GM18520 (cell line): ENCODE measurements around the gene NPRL2.
A peak's percentile ranks its signal among the peaks of the same experiment; 100 is the strongest.

ENCODE experiments used
- ATAC-seq: cut with Tn5 transposase; IDR thresholded peaks from one replicate; pipeline ENCODE4 v1.9.1; 2021; ENCODE audit not compliant: unreplicated experiment

The NPRL2 gene

DNA sequence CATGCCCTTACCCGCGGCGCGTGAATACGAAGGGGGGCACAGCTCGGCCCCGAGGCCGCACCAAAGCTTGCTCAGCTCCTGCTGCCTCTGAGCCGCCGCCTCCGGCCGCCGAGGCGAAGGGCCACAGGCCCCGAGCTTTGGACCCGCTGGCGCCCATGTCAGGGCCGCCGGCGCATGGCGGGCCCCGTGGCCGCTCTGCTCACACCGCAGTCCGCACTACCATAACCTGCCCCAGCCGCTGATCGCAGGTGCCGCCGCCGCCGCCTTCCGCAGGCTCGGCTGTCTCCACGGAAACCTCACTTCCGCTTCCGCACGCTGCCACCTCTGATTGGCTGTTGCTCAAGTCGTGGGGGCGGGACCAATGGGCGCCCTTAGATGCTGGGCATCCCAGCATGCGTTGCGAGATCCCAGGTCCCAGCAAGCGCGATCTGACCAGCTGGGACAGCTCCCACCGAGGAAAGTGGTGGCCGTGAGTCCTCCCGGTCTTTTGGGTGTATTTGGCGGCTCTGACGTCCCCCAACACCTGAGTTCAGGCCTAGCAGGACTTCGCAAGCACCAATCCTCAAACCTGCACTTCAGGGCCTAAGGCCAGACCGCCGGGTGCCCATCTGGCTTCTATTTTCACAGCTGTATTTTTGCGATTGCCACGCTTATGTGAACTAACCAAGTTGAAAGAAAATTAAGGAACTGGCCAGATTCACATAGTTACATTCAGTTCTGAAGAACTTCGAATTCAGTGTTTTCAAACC, 22.5 kb downstream of the NPRL2 start, which contains the start of gene TUSC2:
TSS of gene TUSC2 (minus strand) at position 281 of the 749 bp plus-strand sequence. CDS start at position 157, 124 bp downstream.
- ATAC-seq, result peak; percentile 76

GRCh38 chr3:50327129-50327528, 23.4 kb downstream of the NPRL2 start:
- no peak for ATAC-seq

- no peak for ATAC-seq
These were observed 24.4 kb downstream of the NPRL2 start for GRCh38 chr3:50326182-50326541.

- no peak for ATAC-seq
These were observed 24.9 kb downstream of the NPRL2 start for GRCh38 chr3:50325497-50326181.

DNA sequence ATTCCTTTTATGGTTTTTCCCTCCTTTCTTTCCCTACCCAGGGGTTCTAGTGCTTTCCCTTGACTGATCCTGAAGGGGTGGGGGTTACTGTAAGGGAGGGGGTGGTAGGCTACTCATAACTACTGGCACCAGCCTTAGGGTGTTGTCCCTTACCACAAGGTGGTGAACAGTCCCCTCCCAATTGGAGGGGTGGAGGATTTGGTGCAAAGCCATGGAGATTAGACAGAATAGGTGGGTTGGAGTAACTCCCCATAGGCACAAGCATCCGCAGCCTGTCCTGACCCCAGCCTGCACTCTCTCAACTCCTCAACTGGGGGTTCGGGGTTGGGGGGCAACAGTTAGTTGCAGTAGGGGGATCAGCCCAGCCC, 25.5 kb downstream of the NPRL2 start:
- ATAC-seq, result no peak

GRCh38 chr3:50324351-50325112, 26.0 kb downstream of the NPRL2 start:
- ATAC-seq, result no peak

DNA sequence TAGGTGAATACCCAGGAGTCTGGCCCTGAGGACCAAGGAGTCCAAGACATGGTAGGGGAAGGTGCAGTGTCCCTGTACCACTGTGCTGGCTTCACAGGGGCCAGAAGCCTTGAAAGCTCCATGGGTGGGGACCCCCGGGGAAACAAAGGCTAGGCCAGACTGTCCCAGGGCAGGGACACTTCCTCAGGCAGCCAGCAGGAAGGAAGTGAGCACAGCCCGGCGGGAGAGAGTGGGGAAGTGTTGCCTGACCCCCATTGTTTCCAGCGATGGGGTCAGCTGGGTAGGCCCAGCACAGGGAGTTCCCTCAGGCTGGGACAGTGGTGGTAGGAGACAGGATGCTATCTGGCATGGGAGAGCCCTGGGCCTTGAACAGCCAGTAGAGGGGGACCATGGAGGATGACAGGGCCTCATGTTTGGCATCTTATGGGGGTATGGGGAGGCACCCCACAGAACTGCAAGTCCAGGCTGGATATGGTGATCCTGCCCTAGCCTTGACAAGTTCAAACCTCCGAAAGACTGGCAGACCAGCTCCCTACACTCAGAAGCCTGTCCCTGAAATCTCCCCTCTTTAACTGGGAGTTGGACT, 26.9 kb downstream of the NPRL2 start:
- ATAC-seq, result no peak

DNA sequence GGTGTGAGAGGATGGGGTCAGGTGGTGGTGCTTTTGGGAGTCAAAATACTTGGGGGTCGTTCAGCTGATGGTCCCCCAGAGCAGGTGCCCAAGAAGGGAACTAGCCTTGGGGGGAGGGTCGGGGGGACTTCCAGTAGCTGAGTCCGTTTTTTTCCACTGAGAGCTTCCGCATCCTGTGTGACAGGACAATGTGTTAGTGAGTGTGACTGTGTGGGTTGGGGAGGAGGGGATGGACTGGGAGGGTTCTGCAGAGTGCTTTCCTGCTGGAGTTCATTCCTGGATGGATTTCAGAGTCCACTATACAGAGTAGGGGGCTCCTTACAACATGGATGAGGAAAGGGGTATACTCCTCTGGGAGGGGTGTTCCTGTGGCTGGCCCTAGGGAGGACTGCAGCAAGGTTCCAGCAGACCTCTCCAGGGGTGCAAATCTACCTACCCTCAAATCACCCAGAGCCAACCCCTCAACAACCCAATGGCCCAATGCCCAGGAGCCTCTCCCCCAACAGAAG, 27.4 kb downstream of the NPRL2 start:
- no peak for ATAC-seq

DNA sequence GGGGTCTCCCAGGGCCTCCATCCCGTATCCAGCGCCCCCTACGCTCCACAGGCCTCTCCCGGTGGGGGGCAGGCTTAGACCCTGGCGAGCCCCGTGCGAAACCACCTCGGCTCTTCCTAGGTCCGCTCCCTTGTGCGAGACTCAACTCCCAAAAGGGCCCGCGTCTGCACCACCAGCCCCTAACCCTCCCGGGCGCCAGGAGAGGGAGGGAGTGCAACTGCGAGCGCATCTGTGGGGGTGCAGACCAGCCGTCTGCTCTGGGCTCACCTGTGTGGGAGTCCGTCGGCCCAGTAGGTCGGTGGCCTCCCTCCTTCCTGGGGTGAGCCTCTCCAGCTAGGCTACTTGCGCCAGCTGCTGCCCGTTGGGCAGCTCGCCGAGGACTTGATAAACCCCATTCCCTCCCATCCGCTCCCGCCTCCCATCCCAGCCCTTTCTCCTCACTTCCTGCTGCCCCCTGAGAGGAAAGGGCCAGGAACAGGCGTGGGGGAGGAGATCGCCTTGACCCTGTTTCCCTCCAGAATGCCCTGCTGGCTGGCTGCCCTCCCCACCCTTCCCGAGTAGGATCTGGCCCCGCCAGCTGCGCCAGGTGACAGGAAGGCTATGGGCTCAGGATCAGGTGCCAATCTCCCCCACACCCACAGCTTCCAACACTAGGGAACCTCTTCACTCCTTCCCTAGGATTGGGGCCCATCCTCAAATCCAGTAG, 28.0 kb downstream of the NPRL2 start, which contains the start of gene HYAL2:
TSS of gene HYAL2 (minus strand) at position 360 of the 706 bp plus-strand sequence. CDS start 2,256 bp downstream, outside the sequence.
- ATAC-seq, result no peak

DNA sequence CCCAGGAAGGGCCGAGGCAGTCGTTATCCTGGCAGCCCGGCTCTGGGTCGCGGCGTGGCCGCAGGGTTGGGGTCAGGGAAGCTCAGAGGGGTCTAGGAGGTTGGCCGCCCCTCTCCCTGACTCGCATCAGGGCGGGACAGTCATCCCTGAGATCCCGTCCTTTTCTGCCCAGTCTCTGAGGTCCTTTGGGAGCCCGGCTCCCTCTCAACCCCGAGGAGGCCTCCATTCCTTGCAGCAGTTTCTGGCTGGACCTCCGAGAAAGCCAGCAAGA, 28.5 kb downstream of the NPRL2 start:
- ATAC-seq, result no peak

DNA sequence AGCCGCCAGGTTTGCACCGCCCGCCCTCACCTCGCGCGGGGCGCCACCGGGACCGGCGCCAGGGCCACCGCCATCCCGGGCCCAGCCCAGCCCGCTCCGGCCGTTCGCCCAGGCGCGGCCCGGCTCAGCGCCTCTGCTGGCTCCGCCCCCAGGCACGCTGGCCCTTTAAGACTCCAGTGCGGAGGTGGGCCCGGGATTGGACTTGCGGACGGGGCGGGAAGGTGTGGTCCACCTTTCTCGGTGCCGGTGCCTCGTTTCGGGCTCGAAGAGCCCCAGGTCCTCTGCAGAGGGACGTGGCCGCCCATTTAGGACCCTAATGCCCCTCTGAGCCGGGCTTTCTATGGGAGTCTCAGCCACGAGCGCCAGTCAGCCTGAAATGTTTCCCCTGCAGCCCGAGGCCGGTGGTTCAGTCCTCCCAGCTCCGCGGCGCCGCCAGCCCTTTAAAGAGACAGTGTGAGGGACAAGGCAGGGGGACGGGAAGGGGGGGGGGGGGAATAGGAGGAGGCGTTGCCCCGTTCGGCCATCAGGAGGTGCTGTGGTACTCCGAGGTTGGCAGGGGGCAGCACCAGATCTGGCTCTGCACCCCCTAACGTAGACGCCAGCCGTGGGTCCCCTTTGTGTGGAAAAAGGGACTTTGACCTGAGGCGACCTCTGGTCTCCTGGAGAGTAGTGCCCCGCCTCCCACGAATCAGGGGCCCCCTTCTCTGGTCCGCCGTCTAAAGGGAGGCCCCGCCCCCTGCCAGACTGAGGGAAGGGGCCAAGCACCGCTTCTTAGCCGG, 29.1 kb downstream of the NPRL2 start:
- peak; percentile 36 for ATAC-seq

DNA sequence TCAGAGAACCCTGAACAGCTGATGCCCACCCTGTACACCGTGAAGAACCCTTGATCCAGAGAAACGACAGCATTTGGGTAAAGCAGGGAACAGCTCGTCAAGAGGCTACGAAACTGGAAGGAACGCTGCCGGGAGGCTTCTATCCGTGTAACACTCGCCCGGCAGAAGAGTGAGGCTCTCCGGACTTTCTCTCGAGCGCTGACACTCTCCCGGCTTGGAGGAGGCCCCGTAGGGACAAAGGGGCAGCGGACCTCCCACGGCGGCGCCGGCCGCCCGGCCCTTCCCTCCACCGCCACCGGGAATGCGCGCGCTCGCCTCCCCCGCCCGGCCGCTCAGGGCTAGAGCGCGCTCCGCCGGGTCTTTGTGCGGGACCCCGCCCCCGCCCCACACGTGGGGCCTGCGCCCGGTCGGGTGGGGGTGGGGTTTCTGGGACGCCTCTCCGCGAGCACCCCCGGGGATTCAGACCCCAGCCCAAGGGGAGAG, 29.7 kb downstream of the NPRL2 start:
- ATAC-seq, result peak; percentile 35

GRCh38 chr3:50319894-50320625, 30.5 kb downstream of the NPRL2 start:
- no peak for ATAC-seq

GRCh38 chr3:50319181-50319893, 31.2 kb downstream of the NPRL2 start:
- no peak for ATAC-seq

DNA sequence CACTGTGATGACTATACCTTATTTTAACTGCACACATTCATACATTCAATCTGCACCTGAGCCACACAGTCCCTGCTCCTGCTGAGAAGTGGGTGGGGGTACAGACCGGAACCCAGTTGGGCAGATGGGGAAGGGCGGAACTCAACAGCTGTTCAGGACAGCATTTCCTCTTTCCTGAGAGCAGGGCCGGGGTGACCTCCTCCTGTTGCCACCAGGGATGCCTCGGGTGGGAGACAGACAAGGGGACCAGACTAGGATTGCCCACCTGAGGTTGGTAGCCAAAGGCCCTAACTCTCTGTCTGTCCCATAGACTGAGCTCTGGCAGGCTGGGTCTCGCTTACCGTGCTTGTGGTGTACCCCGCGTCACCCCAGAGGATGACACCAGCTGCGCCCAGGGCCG, 32.0 kb downstream of the NPRL2 start:
- ATAC-seq, result no peak

GRCh38 chr3:50318163-50318562, 32.4 kb downstream of the NPRL2 start:
- ATAC-seq, result no peak

- no peak for ATAC-seq
These were observed 33.3 kb downstream of the NPRL2 start for GRCh38 chr3:50317300-50317699.

- no peak for ATAC-seq
These were observed 33.8 kb downstream of the NPRL2 start for GRCh38 chr3:50316657-50317242.
